ENCODE measurements around the gene BFSP2.

BFSP2 gene

DNA sequence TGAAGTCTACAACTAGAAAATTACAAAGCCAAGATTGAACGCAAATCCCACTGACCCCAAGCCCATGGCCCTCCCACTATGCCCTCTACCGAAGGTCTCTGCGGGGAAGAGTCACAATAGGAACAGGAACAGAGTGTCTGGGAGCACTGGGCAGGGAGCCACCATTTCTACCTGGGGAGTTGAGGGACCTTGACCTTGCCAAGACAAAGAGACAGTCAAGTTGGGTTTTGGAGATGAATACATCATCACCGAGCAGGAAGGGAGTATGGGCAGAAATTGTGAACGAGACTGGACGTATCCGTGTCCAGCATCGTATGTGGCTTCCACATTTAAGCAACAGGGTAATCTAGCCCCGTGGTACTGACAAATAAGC, 30.8 kb upstream of the BFSP2 start:
- H3K9me3 ChIP-seq (ENCODE audit: control insufficient read depth, insufficient read depth, low read length), result no peaks in the 10 kb centered on the region
- no peaks in the 10 kb centered on the region for H3K36me3 ChIP-seq (ENCODE audit: control insufficient read depth, insufficient read depth, low read length)
- no peak overlapping the region for H3K9ac ChIP-seq (ENCODE audit: low read depth, low read length)
- H3K4me1 ChIP-seq (ENCODE audit: control insufficient read depth, insufficient read depth, low read length), result peaks cover 2% of the 10 kb centered on the region; the same call in 1 of the 2 replicates
- H3K27me3 ChIP-seq (ENCODE audit: control insufficient read depth, insufficient read depth, low read length), result no peaks in the 10 kb centered on the region
- no peak overlapping the region for H3K27ac ChIP-seq (ENCODE audit: low read depth, low read length)
- H3K4me3 ChIP-seq (ENCODE audit: low read depth, low read length), result no peak overlapping the region

DNA sequence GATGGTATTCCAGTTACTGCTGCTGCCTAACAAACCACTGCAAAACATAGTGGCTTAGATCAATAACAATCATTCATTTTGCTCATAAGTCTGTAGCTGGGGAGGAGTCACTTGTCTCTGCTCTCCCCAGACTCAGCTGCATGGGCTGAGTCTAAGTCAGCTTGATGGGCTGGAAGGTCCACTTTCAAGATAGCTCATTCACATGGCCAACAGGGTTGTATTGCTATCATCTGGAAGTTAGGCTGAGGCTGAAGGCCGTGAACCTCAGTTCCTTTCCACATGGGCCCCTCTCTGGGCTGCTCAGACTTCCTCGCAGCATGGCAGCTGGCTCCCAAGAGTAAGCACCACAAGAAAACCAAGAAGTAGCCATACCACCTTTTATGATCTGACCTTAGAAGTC, 28.7 kb upstream of the BFSP2 start:
- no peak overlapping the region for H3K4me3 ChIP-seq (ENCODE audit: low read depth, low read length)
- H3K4me1 ChIP-seq (ENCODE audit: control insufficient read depth, insufficient read depth, low read length), result peaks cover 22% of the 10 kb centered on the region
- H3K27ac ChIP-seq (ENCODE audit: low read depth, low read length), result no peak overlapping the region
- no peaks in the 10 kb centered on the region for H3K27me3 ChIP-seq (ENCODE audit: control insufficient read depth, insufficient read depth, low read length)
- no peaks in the 10 kb centered on the region for H3K9me3 ChIP-seq (ENCODE audit: control insufficient read depth, insufficient read depth, low read length)
- no peaks in the 10 kb centered on the region for H3K36me3 ChIP-seq (ENCODE audit: control insufficient read depth, insufficient read depth, low read length)
- no peak overlapping the region for H3K9ac ChIP-seq (ENCODE audit: low read depth, low read length)

DNA sequence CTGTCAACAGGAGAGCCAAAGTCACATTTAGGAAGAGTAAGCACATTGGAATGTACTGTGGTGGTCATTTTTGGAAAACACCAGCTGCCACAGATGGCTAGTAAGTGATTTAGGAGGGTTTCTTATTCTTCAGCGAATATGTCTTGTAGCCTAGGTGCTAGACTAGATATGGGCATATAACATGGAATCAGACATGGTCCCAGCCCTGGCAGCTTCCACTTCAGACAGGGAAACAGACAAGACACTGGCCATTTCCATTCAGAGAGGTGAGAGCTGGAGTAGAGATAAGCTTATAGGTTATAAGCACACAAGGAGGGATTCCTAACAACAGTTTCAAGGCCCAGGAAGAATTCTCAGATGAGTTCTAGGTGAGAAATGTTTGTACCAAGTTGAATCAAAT, 28.2 kb upstream of the BFSP2 start:
- peaks cover 22% of the 10 kb centered on the region for H3K4me1 ChIP-seq (ENCODE audit: control insufficient read depth, insufficient read depth, low read length)
- H3K9me3 ChIP-seq (ENCODE audit: control insufficient read depth, insufficient read depth, low read length), result no peaks in the 10 kb centered on the region
- no peak overlapping the region for H3K27ac ChIP-seq (ENCODE audit: low read depth, low read length)
- H3K36me3 ChIP-seq (ENCODE audit: control insufficient read depth, insufficient read depth, low read length), result no peaks in the 10 kb centered on the region
- H3K4me3 ChIP-seq (ENCODE audit: low read depth, low read length), result no peak overlapping the region
- no peak overlapping the region for H3K9ac ChIP-seq (ENCODE audit: low read depth, low read length)
- no peaks in the 10 kb centered on the region for H3K27me3 ChIP-seq (ENCODE audit: control insufficient read depth, insufficient read depth, low read length)

- Histone ChIP-seq H3K9ac (ENCODE audit: low read depth, low read length) (no peak overlapping the region), H3K27me3 (ENCODE audit: control insufficient read depth, insufficient read depth, low read length) (no peaks in the 10 kb centered on the region), H3K27ac (ENCODE audit: low read depth, low read length) (no peak overlapping the region), H3K4me3 (ENCODE audit: low read depth, low read length) (no peak overlapping the region), H3K4me1 (ENCODE audit: control insufficient read depth, insufficient read depth, low read length) (peaks cover 22% of the 10 kb centered on the region), H3K9me3 (ENCODE audit: control insufficient read depth, insufficient read depth, low read length) (no peaks in the 10 kb centered on the region), H3K36me3 (ENCODE audit: control insufficient read depth, insufficient read depth, low read length) (no peaks in the 10 kb centered on the region)
Observed at GRCh38 chr3:133374708-133375402, 25.0 kb upstream of the BFSP2 start.

- no peaks in the 10 kb centered on the region for H3K36me3 ChIP-seq (ENCODE audit: control insufficient read depth, insufficient read depth, low read length)
- H3K9ac ChIP-seq (ENCODE audit: low read depth, low read length), result no peak overlapping the region
- peaks cover 22% of the 10 kb centered on the region for H3K4me1 ChIP-seq (ENCODE audit: control insufficient read depth, insufficient read depth, low read length)
- no peaks in the 10 kb centered on the region for H3K9me3 ChIP-seq (ENCODE audit: control insufficient read depth, insufficient read depth, low read length)
- no peak overlapping the region for H3K27ac ChIP-seq (ENCODE audit: low read depth, low read length)
- H3K27me3 ChIP-seq (ENCODE audit: control insufficient read depth, insufficient read depth, low read length), result no peaks in the 10 kb centered on the region
- no peak overlapping the region for H3K4me3 ChIP-seq (ENCODE audit: low read depth, low read length)
Observed at GRCh38 chr3:133375403-133375745, 24.5 kb upstream of the BFSP2 start.

- peaks cover 22% of the 10 kb centered on the region for H3K4me1 ChIP-seq (ENCODE audit: control insufficient read depth, insufficient read depth, low read length)
- no peak overlapping the region for H3K4me3 ChIP-seq (ENCODE audit: low read depth, low read length)
- H3K36me3 ChIP-seq (ENCODE audit: control insufficient read depth, insufficient read depth, low read length), result no peaks in the 10 kb centered on the region
- H3K9ac ChIP-seq (ENCODE audit: low read depth, low read length), result no peak overlapping the region
- H3K27ac ChIP-seq (ENCODE audit: low read depth, low read length), result no peak overlapping the region
- no peaks in the 10 kb centered on the region for H3K9me3 ChIP-seq (ENCODE audit: control insufficient read depth, insufficient read depth, low read length)
- H3K27me3 ChIP-seq (ENCODE audit: control insufficient read depth, insufficient read depth, low read length), result no peaks in the 10 kb centered on the region
Observed at GRCh38 chr3:133376810-133377209, 23.0 kb upstream of the BFSP2 start.

- Histone ChIP-seq H3K36me3 (ENCODE audit: control insufficient read depth, insufficient read depth, low read length) (no peaks in the 10 kb centered on the region), H3K4me1 (ENCODE audit: control insufficient read depth, insufficient read depth, low read length) (peaks cover 22% of the 10 kb centered on the region), H3K4me3 (ENCODE audit: low read depth, low read length) (no peak overlapping the region), H3K27ac (ENCODE audit: low read depth, low read length) (no peak overlapping the region), H3K9me3 (ENCODE audit: control insufficient read depth, insufficient read depth, low read length) (no peaks in the 10 kb centered on the region), H3K27me3 (ENCODE audit: control insufficient read depth, insufficient read depth, low read length) (no peaks in the 10 kb centered on the region), H3K9ac (ENCODE audit: low read depth, low read length) (no peak overlapping the region)
Observed at GRCh38 chr3:133377396-133377795, 22.5 kb upstream of the BFSP2 start.

- Histone ChIP-seq H3K4me1 (ENCODE audit: control insufficient read depth, insufficient read depth, low read length) (peaks cover 17% of the 10 kb centered on the region), H3K9me3 (ENCODE audit: control insufficient read depth, insufficient read depth, low read length) (no peaks in the 10 kb centered on the region), H3K27me3 (ENCODE audit: control insufficient read depth, insufficient read depth, low read length) (no peaks in the 10 kb centered on the region), H3K27ac (ENCODE audit: low read depth, low read length) (no peak overlapping the region), H3K4me3 (ENCODE audit: low read depth, low read length) (no peak overlapping the region), H3K36me3 (ENCODE audit: control insufficient read depth, insufficient read depth, low read length) (no peaks in the 10 kb centered on the region), H3K9ac (ENCODE audit: low read depth, low read length) (no peak overlapping the region)
Observed at GRCh38 chr3:133379926-133380325, 19.9 kb upstream of the BFSP2 start.

- H3K9me3 ChIP-seq (ENCODE audit: control insufficient read depth, insufficient read depth, low read length), result no peaks in the 10 kb centered on the region
- H3K9ac ChIP-seq (ENCODE audit: low read depth, low read length), result no peak overlapping the region
- H3K4me1 ChIP-seq (ENCODE audit: control insufficient read depth, insufficient read depth, low read length), result peaks cover 10% of the 10 kb centered on the region
- H3K27ac ChIP-seq (ENCODE audit: low read depth, low read length), result no peak overlapping the region
- H3K4me3 ChIP-seq (ENCODE audit: low read depth, low read length), result no peak overlapping the region
- H3K36me3 ChIP-seq (ENCODE audit: control insufficient read depth, insufficient read depth, low read length), result no peaks in the 10 kb centered on the region
- no peaks in the 10 kb centered on the region for H3K27me3 ChIP-seq (ENCODE audit: control insufficient read depth, insufficient read depth, low read length)
Observed at GRCh38 chr3:133380481-133381225, 19.2 kb upstream of the BFSP2 start.

GRCh38 chr3:133381346-133382109, 18.3 kb upstream of the BFSP2 start:
- Histone ChIP-seq H3K9me3 (ENCODE audit: control insufficient read depth, insufficient read depth, low read length) (no peaks in the 10 kb centered on the region), H3K27ac (ENCODE audit: low read depth, low read length) (no peak overlapping the region), H3K36me3 (ENCODE audit: control insufficient read depth, insufficient read depth, low read length) (no peaks in the 10 kb centered on the region), H3K4me1 (ENCODE audit: control insufficient read depth, insufficient read depth, low read length) (peaks cover 4% of the 10 kb centered on the region; the same call in 1 of the 2 replicates), H3K4me3 (ENCODE audit: low read depth, low read length) (no peak overlapping the region), H3K9ac (ENCODE audit: low read depth, low read length) (no peak overlapping the region), H3K27me3 (ENCODE audit: control insufficient read depth, insufficient read depth, low read length) (no peaks in the 10 kb centered on the region)

GRCh38 chr3:133383175-133383574, 16.7 kb upstream of the BFSP2 start:
- Histone ChIP-seq H3K9me3 (ENCODE audit: control insufficient read depth, insufficient read depth, low read length) (no peaks in the 10 kb centered on the region), H3K36me3 (ENCODE audit: control insufficient read depth, insufficient read depth, low read length) (no peaks in the 10 kb centered on the region), H3K4me3 (ENCODE audit: low read depth, low read length) (no peak overlapping the region), H3K4me1 (ENCODE audit: control insufficient read depth, insufficient read depth, low read length) (peaks cover 4% of the 10 kb centered on the region; the same call in 1 of the 2 replicates), H3K27ac (ENCODE audit: low read depth, low read length) (no peak overlapping the region), H3K9ac (ENCODE audit: low read depth, low read length) (no peak overlapping the region), H3K27me3 (ENCODE audit: control insufficient read depth, insufficient read depth, low read length) (no peaks in the 10 kb centered on the region)
